RWPE2 (cell line): ENCODE measurements around the gene EXT2.

ENCODE experiments used
- ATAC-seq: fragments of 200-7000 bp; cut with Tn5 transposase; 3 replicates; pipeline ENCODE4 v1.9.1; 2021; ENCODE audit warnings: low read depth
- DNase-seq: peaks from one replicate; pipeline ENCODE4 v3.0.0-alpha.2; 2020; ENCODE audit warnings: low spot score
- H3K27ac ChIP-seq: fragments of 450-650 bp; 2 replicates; pipeline ENCODE4 v1.5.1; 2017; ENCODE audit warnings: mild to moderate bottlenecking; ENCODE audit not compliant: poor library complexity, severe bottlenecking
- H3K27me3 ChIP-seq: fragments of 250-450 bp; sonication (Bioruptor Pico); 2 replicates; pipeline ENCODE4 v1.5.1; 2021; ENCODE audit warnings: mild to moderate bottlenecking, moderate library complexity; ENCODE audit not compliant: insufficient read depth, poor library complexity, severe bottlenecking
- H3K36me3 ChIP-seq: fragments of 250-450 bp; sonication (Bioruptor Pico); 2 replicates; pipeline ENCODE4 v1.5.1; 2020; ENCODE audit warnings: low read depth, mild to moderate bottlenecking, moderate library complexity
- H3K4me1 ChIP-seq: fragments of 250-450 bp; sonication (Bioruptor Pico); 2 replicates; pipeline ENCODE4 v1.5.1; 2021; ENCODE audit warnings: mild to moderate bottlenecking, moderate library complexity; ENCODE audit not compliant: insufficient read depth, poor library complexity, severe bottlenecking
- H3K4me3 ChIP-seq: fragments of 250-450 bp; sonication (Bioruptor Pico); 2 replicates; pipeline ENCODE4 v1.5.1; 2021; ENCODE audit warnings: mild to moderate bottlenecking, moderate library complexity; ENCODE audit not compliant: severe bottlenecking
- H3K9me3 ChIP-seq: fragments of 250-450 bp; sonication (Bioruptor Pico); 2 replicates; pipeline ENCODE4 v1.5.1; 2021; ENCODE audit warnings: mild to moderate bottlenecking, moderate library complexity; ENCODE audit not compliant: severe bottlenecking
- CTCF ChIP-seq: fragments of 450-650 bp; IDR thresholded peaks from one replicate; pipeline ENCODE4 v1.5.1; 2017; ENCODE audit warnings: mild to moderate bottlenecking, moderate library complexity; ENCODE audit not compliant: poor library complexity, severe bottlenecking

The EXT2 gene

GRCh38 chr11:44269369-44270351 lies 174.2 kb downstream of the EXT2 start:
- no peaks in the 10 kb centered on the region for H3K36me3 ChIP-seq
- H3K4me3 ChIP-seq, result no peak overlapping the region
- H3K9me3 ChIP-seq, result no peaks in the 10 kb centered on the region
- H3K4me1 ChIP-seq, result no peaks in the 10 kb centered on the region
- no peaks in the 10 kb centered on the region for H3K27me3 ChIP-seq
- ATAC-seq (no peak), DNase-seq (no peak)
- H3K27ac ChIP-seq, result no peak overlapping the region
- no peak for TF ChIP-seq CTCF

- H3K27me3 ChIP-seq, result no peaks in the 10 kb centered on the region
- ATAC-seq, result no peak
- DNase-seq, result no peak
- H3K4me1 ChIP-seq, result no peaks in the 10 kb centered on the region
- TF ChIP-seq CTCF, result no peak
- no peaks in the 10 kb centered on the region for H3K36me3 ChIP-seq
- no peaks in the 10 kb centered on the region for H3K9me3 ChIP-seq
- H3K4me3 ChIP-seq, result no peak overlapping the region
- no peak overlapping the region for H3K27ac ChIP-seq
Measured at GRCh38 chr11:44270403-44271273, 175.2 kb downstream of the EXT2 start.

GRCh38 chr11:44271286-44271685 lies 175.8 kb downstream of the EXT2 start:
- Histone ChIP-seq H3K27me3 (no peaks in the 10 kb centered on the region), H3K27ac (no peak overlapping the region), H3K9me3 (no peaks in the 10 kb centered on the region), H3K4me1 (no peaks in the 10 kb centered on the region), H3K4me3 (no peak overlapping the region), H3K36me3 (no peaks in the 10 kb centered on the region)
- DNase-seq (no peak), ATAC-seq (no peak)
- no peak for TF ChIP-seq CTCF

- Histone ChIP-seq H3K4me3 (no peak overlapping the region), H3K36me3 (no peaks in the 10 kb centered on the region), H3K27ac (no peak overlapping the region), H3K27me3 (no peaks in the 10 kb centered on the region), H3K4me1 (no peaks in the 10 kb centered on the region), H3K9me3 (no peaks in the 10 kb centered on the region)
- no peak for TF ChIP-seq CTCF
- no peak for ATAC-seq
- DNase-seq, result no peak
Measured at GRCh38 chr11:44274404-44274803, 178.9 kb downstream of the EXT2 start.
